ENCODE measurements around the gene RENBP.

The RENBP gene

DNA sequence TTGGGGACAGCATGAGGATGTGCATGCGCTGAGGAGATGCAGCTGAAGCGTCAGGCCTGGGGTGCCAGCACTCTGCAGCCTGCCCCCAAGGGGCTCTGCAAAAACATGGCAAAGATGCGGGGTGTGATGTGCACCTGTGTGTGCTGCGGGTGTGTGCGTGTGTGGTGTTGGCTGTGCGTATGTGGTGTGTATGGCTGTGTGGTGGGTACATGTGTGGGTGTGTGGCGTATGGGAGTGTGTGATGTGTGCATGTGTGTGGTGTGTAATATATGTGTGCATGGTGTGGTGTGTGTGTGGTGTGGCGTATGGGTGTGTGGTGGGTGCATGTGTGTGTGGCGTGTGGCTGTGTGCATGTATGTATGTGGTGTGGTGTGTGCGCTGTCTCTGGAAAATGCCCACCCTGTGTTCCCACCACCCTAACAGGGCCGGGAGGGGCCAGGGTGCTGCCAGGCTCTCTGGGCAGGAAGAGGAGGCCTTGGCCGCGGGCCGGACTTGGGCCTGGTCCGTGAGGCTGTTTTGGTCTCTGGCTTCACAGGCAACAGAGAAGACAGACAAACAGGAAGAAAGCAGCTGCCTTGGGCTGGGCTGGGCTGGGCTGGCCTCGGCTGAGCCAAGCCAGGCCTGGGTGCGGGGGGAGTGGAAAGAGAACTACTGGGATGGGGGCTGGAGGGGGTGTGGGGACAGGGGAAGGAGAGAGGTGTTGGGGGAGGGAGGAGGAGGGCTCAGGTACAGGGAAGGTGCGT is 41.0 kb downstream of the RENBP start:
- TF ChIP-seq SIN3A (IDR thresholded peaks at IDR 0.05; ENCODE audit: borderline replicate concordance, insufficient read depth, low read length) (no peak), TAF1 (IDR thresholded peaks at IDR 0.05; ENCODE audit: borderline replicate concordance, insufficient read depth, low read length) (no peak), FOXP2 (optimal IDR thresholded peaks at IDR 0.05; ENCODE audit: borderline replicate concordance, extremely low read depth, extremely low read length, insufficient read depth) (no peak), POLR2AphosphoS5 (IDR thresholded peaks at IDR 0.05; ENCODE audit: low read depth, low read length) (no peak)
- TF ChIP-seq, protein P1, sequence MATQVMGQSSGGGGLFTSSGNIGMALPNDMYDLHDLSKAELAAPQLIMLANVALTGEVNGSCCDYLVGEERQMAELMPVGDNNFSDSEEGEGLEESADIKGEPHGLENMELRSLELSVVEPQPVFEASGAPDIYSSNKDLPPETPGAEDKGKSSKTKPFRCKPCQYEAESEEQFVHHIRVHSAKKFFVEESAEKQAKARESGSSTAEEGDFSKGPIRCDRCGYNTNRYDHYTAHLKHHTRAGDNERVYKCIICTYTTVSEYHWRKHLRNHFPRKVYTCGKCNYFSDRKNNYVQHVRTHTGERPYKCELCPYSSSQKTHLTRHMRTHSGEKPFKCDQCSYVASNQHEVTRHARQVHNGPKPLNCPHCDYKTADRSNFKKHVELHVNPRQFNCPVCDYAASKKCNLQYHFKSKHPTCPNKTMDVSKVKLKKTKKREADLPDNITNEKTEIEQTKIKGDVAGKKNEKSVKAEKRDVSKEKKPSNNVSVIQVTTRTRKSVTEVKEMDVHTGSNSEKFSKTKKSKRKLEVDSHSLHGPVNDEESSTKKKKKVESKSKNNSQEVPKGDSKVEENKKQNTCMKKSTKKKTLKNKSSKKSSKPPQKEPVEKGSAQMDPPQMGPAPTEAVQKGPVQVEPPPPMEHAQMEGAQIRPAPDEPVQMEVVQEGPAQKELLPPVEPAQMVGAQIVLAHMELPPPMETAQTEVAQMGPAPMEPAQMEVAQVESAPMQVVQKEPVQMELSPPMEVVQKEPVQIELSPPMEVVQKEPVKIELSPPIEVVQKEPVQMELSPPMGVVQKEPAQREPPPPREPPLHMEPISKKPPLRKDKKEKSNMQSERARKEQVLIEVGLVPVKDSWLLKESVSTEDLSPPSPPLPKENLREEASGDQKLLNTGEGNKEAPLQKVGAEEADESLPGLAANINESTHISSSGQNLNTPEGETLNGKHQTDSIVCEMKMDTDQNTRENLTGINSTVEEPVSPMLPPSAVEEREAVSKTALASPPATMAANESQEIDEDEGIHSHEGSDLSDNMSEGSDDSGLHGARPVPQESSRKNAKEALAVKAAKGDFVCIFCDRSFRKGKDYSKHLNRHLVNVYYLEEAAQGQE (IDR thresholded peaks at IDR 0.05; ENCODE audit: insufficient read depth in 1 of 2, low read depth in 2 of 2, low read length in 2 of 2) = no peak

DNA sequence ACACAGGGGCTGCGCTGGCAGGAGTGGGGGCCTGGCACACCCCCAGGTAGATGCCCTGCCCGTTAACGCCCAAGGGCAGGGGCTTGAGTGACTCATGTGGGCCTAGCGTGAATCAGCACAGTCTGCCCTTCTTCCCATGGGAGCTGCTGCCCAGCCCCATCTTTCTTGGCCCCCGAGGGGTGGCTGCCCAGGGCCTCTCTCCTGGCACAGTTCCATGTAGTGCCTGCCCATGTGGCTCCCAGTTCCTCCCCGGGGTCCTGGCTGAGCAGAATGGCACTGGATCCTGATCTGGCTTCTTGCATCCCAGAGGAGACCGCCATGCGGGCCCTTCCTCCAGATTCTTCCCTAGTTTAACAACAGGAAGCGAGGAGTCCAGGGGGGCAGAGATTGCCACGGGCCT is 42.1 kb downstream of the RENBP start:
- TF ChIP-seq, protein P1 (IDR thresholded peaks at IDR 0.05; ENCODE audit: insufficient read depth in 1 of 2, low read depth in 2 of 2, low read length in 2 of 2) = no peak
- TF ChIP-seq TAF1 (IDR thresholded peaks at IDR 0.05; ENCODE audit: borderline replicate concordance, insufficient read depth, low read length) (no peak), SIN3A (IDR thresholded peaks at IDR 0.05; ENCODE audit: borderline replicate concordance, insufficient read depth, low read length) (no peak), POLR2AphosphoS5 (IDR thresholded peaks at IDR 0.05; ENCODE audit: low read depth, low read length) (no peak), FOXP2 (optimal IDR thresholded peaks at IDR 0.05; ENCODE audit: borderline replicate concordance, extremely low read depth, extremely low read length, insufficient read depth) (no peak)

DNA sequence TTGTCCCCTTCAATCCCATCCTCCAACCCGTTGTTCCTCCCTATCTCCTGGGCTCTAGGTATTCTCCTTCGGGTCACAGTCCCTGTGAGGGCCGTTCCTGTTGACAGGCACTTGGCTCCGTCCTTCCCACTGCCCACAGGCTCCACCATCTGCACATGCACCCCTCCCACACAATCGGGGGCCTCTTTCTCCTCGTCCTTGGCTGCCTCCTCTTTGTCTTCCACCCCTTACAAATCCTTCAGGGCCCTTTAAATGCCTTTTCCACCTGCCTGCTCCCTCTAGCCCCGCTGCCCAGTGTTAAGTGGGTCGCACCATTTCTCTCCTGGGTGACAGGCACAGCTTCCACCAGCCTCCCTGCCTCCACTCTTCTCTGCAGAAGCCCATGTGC is 42.7 kb downstream of the RENBP start:
- TF ChIP-seq POLR2AphosphoS5 (IDR thresholded peaks at IDR 0.05; ENCODE audit: low read depth, low read length) (no peak), SIN3A (IDR thresholded peaks at IDR 0.05; ENCODE audit: borderline replicate concordance, insufficient read depth, low read length) (no peak), TAF1 (IDR thresholded peaks at IDR 0.05; ENCODE audit: borderline replicate concordance, insufficient read depth, low read length) (no peak), FOXP2 (optimal IDR thresholded peaks at IDR 0.05; ENCODE audit: borderline replicate concordance, extremely low read depth, extremely low read length, insufficient read depth) (no peak)
- TF ChIP-seq, protein P1 (IDR thresholded peaks at IDR 0.05; ENCODE audit: insufficient read depth in 1 of 2, low read depth in 2 of 2, low read length in 2 of 2) = no peak

DNA sequence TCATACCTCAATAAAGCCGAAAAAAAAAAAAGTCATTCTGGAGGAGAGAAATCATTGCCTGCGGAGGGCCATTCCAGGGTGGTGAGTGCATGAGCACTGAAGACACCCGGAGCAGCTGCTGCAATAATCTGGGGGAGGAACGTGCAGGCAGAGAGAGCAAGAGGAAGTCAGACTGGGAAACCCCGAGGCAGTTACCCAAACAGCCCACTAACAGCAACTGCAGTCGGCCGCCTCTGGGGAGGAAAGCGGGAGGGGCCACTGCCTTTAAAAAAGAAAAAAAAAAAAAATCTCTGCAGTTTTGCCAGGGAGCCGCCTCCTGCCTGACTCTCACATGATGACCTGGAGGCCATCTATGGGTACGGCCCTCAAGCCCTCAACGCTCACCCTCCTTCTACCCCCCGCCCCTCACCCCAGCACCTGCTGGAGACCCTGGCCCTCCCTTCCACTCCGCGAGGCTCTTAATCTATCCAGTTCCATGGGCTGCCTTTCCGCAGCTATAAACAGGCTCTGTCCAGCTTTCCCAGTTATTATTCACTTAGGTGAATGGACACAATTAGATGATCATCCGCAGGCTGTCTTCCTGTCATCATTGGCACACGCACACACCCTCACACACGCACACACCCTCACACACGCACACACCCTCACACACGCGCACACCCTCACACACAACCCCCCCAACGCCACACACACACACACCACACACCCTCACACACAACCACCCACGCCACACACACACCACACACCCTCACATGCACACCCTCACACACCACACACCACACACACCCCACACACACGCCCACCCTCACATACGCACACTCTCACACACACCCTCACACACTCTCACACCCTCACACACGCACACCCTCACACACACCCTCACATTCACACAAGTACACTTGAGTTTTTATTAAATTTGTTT is 43.4 kb downstream of the RENBP start:
- TF ChIP-seq FOXP2 (optimal IDR thresholded peaks at IDR 0.05; ENCODE audit: borderline replicate concordance, extremely low read depth, extremely low read length, insufficient read depth) = no peak
- TF ChIP-seq TAF1 (IDR thresholded peaks at IDR 0.05; ENCODE audit: borderline replicate concordance, insufficient read depth, low read length) = no peak
- TF ChIP-seq, protein P1 (IDR thresholded peaks at IDR 0.05; ENCODE audit: insufficient read depth in 1 of 2, low read depth in 2 of 2, low read length in 2 of 2) = peak in 1 of 2 experiments; percentile 71; a peak in 1 of 4 replicates

Data from PFSK-1 (cell line).